Fibroblast of the aortic adventitia (primary cell): ENCODE data around the gene GAPDH. TPM values are rescaled to one million over a fixed set of nuclear protein-coding genes. Genes with fewer than 3 reads are reported as not detected.
"Not testable (repeated sequence)": the region's sequence is repeated elsewhere in the genome, so short reads cannot be mapped to it uniquely, and the experiment has no call there.

Experiments
- DNase-seq: peaks from one replicate; pipeline ENCODE4 v3.0.0-alpha.2; 2010; ENCODE audit warnings: low read depth
- H3K4me3 ChIP-seq: 2 replicates; pipeline ENCODE4 v1.5.1; 2011; ENCODE audit warnings: low read depth, mild to moderate bottlenecking, control low read depth, low read length, moderate library complexity
- total RNA-seq: library from RNA; depleted of rRNA; stranded (reverse); fragments of >200 nt; gene quantifications from 2 replicates; pipeline ENCODE4 v1.2.3, GENCODE V29; 2012; ENCODE audit warnings: low replicate concordance
- TF ChIP-seq, protein P1 (sequence below): IDR thresholded peaks from 2 replicates; pipeline ENCODE4 v1.5.1; 2011; ENCODE audit warnings: mild to moderate bottlenecking, low read length, control low read depth, inconsistent platforms; ENCODE audit not compliant: insufficient read depth

GAPDH gene
- total RNA-seq, 1 donor: 5,776 TPM

DNA sequence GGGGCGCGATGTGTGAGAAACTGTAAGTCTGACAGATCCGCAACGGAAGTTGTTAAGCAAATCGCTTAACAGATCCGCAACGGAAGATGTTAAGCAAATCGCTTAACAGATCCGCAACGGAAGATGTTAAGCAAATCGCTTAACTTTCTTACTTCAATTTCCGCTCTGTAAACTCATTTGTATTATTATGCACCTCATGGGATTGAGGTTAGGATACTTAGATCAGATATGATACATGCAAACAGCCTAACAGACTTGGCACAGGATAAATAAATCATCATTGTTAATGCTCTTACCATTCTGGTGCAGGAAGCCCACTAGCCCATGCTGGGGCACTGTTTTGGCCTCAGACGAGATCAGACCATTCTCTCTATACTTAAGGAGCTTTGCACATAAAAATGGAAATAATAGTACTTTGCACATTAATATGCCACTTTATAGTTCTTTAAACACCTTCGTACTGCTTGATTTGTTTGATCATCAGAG lies 40.0 kb upstream of the GAPDH start:
- DNase-seq: no peak
- peak overlapping the region; percentile 78 for H3K4me3 ChIP-seq
- TF ChIP-seq, protein P1, sequence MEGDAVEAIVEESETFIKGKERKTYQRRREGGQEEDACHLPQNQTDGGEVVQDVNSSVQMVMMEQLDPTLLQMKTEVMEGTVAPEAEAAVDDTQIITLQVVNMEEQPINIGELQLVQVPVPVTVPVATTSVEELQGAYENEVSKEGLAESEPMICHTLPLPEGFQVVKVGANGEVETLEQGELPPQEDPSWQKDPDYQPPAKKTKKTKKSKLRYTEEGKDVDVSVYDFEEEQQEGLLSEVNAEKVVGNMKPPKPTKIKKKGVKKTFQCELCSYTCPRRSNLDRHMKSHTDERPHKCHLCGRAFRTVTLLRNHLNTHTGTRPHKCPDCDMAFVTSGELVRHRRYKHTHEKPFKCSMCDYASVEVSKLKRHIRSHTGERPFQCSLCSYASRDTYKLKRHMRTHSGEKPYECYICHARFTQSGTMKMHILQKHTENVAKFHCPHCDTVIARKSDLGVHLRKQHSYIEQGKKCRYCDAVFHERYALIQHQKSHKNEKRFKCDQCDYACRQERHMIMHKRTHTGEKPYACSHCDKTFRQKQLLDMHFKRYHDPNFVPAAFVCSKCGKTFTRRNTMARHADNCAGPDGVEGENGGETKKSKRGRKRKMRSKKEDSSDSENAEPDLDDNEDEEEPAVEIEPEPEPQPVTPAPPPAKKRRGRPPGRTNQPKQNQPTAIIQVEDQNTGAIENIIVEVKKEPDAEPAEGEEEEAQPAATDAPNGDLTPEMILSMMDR: no peak

DNA sequence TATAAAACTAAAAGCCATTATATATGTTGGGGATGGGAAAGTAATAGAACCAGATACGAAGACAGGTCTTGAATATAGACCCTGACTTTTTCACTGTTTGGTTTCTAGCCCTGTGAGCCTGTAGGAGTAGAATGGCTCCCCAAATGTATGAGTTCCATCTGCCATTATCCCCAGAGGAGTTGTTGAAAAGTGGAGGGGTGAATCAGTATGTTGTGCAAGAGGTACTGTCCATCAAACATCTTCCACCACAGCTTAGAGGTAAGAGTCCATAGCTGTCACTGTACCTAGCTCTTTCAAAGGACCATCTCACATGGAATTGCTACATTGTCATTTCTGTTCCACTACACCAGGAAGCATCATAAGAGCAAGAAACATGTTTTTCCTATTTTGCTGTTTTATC lies 39.3 kb upstream of the GAPDH start:
- no peak for DNase-seq
- peak overlapping the region; percentile 78 for H3K4me3 ChIP-seq
- TF ChIP-seq, protein P1: no peak

DNA sequence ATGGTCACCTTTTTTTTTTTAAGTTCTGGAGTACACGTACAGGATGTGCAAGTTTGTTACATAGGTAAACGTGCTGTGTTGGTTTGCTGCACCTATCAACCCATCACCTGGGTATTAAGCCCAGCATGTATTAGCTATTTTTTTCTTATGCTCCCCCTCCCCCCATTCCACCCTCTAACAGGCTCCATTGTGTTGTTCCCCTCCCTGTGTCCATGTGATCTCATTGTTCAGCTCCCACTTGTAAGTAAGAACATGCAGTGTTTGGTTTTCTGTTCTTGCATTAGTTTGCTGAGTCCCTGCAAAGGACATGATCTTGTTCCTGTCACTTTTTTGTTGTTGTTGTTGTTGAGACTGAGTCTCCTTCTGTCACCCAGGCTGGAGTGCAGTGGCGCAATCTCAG lies 37.0 kb upstream of the GAPDH start:
- H3K4me3 ChIP-seq, DNase-seq: not testable (repeated sequence)

DNA sequence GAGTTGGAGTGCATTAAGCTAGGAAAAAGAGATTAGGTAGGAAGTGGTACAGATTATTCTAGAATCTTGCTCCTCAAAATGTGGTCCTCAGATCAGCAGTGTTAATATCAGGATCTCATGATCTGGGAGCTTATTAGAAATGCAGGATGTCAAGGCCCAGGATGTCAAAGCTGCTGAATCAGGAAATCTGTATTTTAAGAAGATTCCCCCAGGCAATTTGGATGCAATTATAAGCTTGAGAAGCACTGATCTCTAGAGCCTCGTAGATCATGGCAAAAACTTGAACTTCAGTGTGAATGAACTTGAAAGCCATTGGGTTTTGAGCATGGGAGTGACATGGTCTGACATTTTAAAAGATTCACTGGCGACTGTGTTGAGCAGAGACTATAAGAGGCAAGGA lies 33.9 kb upstream of the GAPDH start:
- no peak overlapping the region for H3K4me3 ChIP-seq
- DNase-seq: no peak
- TF ChIP-seq, protein P1: no peak

DNA sequence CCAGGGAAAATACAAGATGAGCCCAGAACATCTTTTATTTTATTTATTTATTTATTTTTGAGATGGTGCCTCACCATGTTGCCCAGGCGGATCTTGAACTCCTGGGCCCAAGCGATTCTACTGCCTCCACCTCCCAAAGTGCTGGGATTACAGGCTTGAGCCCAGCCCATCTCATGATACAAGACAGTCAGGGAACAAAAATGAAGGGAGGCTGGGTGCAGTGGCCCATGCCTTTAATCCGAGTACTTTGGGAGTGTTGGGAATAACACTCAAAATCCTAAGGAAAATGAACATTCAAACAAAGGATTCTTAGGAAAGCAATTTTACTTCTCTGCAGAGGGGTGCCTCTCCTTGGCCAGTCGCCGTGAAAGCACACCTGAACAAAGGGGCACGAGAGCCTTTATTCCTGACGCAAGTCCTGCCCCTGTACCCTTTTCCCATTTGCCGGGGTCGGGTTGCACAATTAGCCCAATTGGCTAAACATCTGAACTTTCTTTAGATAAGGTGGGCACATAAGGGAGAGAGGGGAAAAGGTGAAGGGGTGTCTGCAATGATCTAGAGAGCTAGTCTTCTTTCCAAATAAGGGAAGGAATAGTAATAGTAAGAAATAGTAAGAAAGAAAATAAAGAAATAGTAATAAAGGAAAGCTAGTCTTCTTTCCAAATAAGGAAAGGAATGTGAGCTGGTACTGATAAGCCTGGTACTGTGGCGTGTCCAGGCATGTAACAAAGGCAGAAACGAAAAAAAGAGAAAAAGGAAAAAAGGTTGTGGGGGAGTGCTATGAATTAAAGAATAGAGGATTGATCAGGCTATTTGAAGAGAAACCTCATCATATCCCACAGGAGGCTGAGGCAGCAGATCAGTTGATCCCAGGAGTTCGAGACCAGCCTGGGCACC lies 27.0 kb upstream of the GAPDH start:
- no peak overlapping the region for H3K4me3 ChIP-seq
- DNase-seq: peak; percentile 47
- TF ChIP-seq, protein P1: no peak

DNA sequence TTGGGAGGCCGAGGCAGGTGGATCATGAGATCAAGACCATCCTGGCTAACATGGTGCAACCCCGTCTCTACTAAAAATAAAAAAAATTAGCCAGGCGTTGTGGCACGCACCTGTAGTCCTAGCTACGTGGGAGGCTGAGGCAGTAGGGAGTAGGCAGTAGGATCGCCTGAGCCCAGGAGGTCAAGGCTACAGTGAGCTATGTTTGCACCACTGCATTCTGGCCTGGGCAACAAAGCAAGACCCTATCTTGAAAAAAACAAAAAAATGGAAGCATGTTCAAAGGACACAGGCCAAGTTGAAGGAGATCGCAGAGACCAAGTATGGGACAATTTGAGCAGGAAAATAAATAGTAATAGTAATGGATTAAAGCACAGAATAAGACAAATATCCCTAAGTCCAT lies 26.2 kb upstream of the GAPDH start:
- no peak for DNase-seq
- TF ChIP-seq, protein P1: no peak

DNA sequence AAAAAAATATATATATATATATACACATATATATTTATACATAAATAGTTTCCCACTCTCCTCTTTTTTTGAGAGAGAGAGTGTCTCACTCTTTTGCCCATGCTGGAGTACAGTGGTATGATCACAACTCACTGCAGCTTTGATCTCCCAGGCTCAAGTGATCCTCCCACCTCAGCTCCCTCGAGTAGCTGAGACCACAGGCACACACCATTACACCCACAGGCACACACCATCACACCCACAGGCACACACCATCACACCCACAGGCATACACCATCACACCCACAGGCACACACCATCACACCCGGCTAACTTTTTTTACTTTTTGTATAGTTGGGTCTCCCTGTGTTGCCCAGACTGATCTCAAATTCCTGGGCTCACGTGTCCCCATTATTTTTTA lies 14.1 kb upstream of the GAPDH start:
- DNase-seq: no peak
- TF ChIP-seq, protein P1: no peak
- no peak overlapping the region for H3K4me3 ChIP-seq

More for the DNA sequence above, 26.2 kb upstream of the GAPDH start:
- no peak overlapping the region for H3K4me3 ChIP-seq
